IPS-20b (cell line): ENCODE results near the gene GRIFIN.

Experiments used
- H3K27ac ChIP-seq: one replicate; pipeline ENCODE4 v1.5.1; 2013; ENCODE audit warnings: low read length
- H3K27me3 ChIP-seq: 2 replicates; pipeline ENCODE4 v1.6.1; 2013; ENCODE audit warnings: mild to moderate bottlenecking, low read length, inconsistent platforms; ENCODE audit not compliant: insufficient read depth
- H3K36me3 ChIP-seq: 2 replicates; pipeline ENCODE4 v1.6.1; 2013; ENCODE audit warnings: low read depth, mild to moderate bottlenecking, inconsistent platforms, low read length, moderate library complexity; ENCODE audit not compliant: insufficient read depth
- H3K4me1 ChIP-seq: 2 replicates; pipeline ENCODE4 v1.6.1; 2013; ENCODE audit warnings: mild to moderate bottlenecking, control low read depth, inconsistent platforms, low read length, moderate library complexity; ENCODE audit not compliant: insufficient read depth
- H3K4me3 ChIP-seq: 2 replicates; pipeline ENCODE4 v1.5.1; 2013; ENCODE audit warnings: mild to moderate bottlenecking, low read length, inconsistent platforms
- H3K9ac ChIP-seq: 2 replicates; pipeline ENCODE4 v1.6.1; 2013; ENCODE audit warnings: low read depth, mild to moderate bottlenecking, inconsistent platforms, low read length, moderate library complexity
- H3K9me3 ChIP-seq: 2 replicates; pipeline ENCODE4 v1.6.1; 2013; ENCODE audit warnings: mild to moderate bottlenecking, low read depth, low read length, inconsistent platforms; ENCODE audit not compliant: insufficient read depth

The GRIFIN gene

GRCh38 chr7:2435146-2435545 lies 41.1 kb downstream of the GRIFIN start:
- H3K4me3 ChIP-seq = no peak overlapping the region
- no peaks in the 10 kb centered on the region for H3K27me3 ChIP-seq
- peaks cover 21% of the 10 kb centered on the region for H3K36me3 ChIP-seq
- no peak overlapping the region for H3K9ac ChIP-seq
- H3K27ac ChIP-seq = no peak overlapping the region
- H3K9me3 ChIP-seq = no peaks in the 10 kb centered on the region
- no peaks in the 10 kb centered on the region for H3K4me1 ChIP-seq

GRCh38 chr7:2433713-2434550 lies 42.3 kb downstream of the GRIFIN start:
- Histone ChIP-seq H3K9ac (no peak overlapping the region), H3K4me1 (no peaks in the 10 kb centered on the region), H3K9me3 (no peaks in the 10 kb centered on the region), H3K36me3 (peaks cover 21% of the 10 kb centered on the region), H3K27me3 (no peaks in the 10 kb centered on the region), H3K4me3 (no peak overlapping the region), H3K27ac (no peak overlapping the region)

GRCh38 chr7:2432910-2433712 lies 43.1 kb downstream of the GRIFIN start:
- Histone ChIP-seq H3K27me3 (no peaks in the 10 kb centered on the region), H3K9ac (no peak overlapping the region), H3K4me3 (no peak overlapping the region), H3K9me3 (no peaks in the 10 kb centered on the region), H3K4me1 (no peaks in the 10 kb centered on the region), H3K36me3 (peaks cover 21% of the 10 kb centered on the region), H3K27ac (no peak overlapping the region)

DNA sequence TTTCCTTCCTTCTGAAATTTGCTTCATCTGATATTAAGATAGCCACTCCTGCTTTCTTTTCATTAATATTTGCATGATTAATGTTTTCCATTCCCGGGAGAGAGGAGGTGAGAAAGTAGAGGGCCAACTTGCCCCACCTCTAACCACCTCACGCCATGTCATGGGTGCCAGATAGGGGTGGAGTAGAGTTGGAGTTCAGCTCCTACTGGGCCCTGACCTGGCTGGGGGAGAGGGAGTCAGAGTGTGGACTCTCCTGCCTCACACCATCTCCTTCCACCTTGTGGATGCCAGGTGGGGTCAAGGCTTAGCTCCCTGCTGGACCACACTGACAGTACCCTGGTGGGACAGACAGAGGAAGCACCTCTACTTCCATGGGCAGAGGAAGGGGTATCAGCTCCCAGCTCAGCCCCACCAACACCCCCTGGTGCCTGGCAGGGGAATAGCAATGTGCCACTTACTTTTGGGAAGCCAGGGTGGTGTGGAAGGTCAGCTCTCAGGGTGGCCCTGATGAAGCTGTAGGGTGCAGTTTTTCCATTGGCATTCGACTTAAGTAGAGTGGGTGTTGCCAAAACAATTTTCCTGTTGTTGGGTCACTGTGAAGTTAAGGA lies 44.8 kb downstream of the GRIFIN start:
- Histone ChIP-seq H3K9ac (no peak overlapping the region), H3K27ac (no peak overlapping the region), H3K27me3 (no peaks in the 10 kb centered on the region), H3K9me3 (no peaks in the 10 kb centered on the region), H3K36me3 (peaks cover 19% of the 10 kb centered on the region), H3K4me1 (no peaks in the 10 kb centered on the region), H3K4me3 (no peak overlapping the region)

- H3K9ac ChIP-seq = no peak overlapping the region
- H3K4me3 ChIP-seq = no peak overlapping the region
- H3K9me3 ChIP-seq = no peaks in the 10 kb centered on the region
- H3K27me3 ChIP-seq = no peaks in the 10 kb centered on the region
- H3K27ac ChIP-seq = no peak overlapping the region
- peaks cover 8% of the 10 kb centered on the region; the same call in 1 of the 2 replicates for H3K4me1 ChIP-seq
- H3K36me3 ChIP-seq = no peaks in the 10 kb centered on the region
Measured at GRCh38 chr7:2425749-2426148, 50.4 kb downstream of the GRIFIN start.
